H1 (cell line): ENCODE results near the gene ZSCAN12. TPM values are rescaled to one million over a fixed set of nuclear protein-coding genes. Genes with fewer than 3 reads are reported as not detected.

Experiments used
- CTCF ChIA-PET: fragments of 300-600 bp; sonication (Branson Sonifier 250); formaldehyde crosslinking; loops from one replicate; lab custom pipeline; 2021; ENCODE audit not compliant: partially characterized antibody; lab: Charles Lee
- POLR2A ChIA-PET: fragments of 300-600 bp; sonication (Branson Sonifier 250); formaldehyde crosslinking; loops from one replicate; lab custom pipeline; 2021; ENCODE audit warnings: inconsistent platforms; ENCODE audit not compliant: partially characterized antibody; lab: Charles Lee
- DNase-seq, 2 experiments: peaks; one replicate each; pipeline versions ENCODE4 v3.0.0 to v3.0.0-alpha.2; 2010 to 2022; ENCODE audit warnings: low spot score in 2 of 2, low read depth in 1 of 2, mixed read lengths in 1 of 2
- FAIRE-seq: peaks from 2 replicates; lab custom pipeline; 2011; peaks lifted over from hg19 to GRCh38; lab: Jason Lieb, UNC
- H2AFZ ChIP-seq: 2 replicates; pipeline ENCODE4 v1.8.1; 2012; ENCODE audit warnings: low read length, inconsistent platforms
- H2AK5ac ChIP-seq: 2 replicates; pipeline ENCODE4 v1.6.1; 2013; ENCODE audit warnings: low read depth, low read length
- H2BK120ac ChIP-seq: replicated peaks from 2 replicates; pipeline ENCODE3; 2013; ENCODE audit warnings: low read depth, low read length, inconsistent platforms
- H2BK12ac ChIP-seq: 2 replicates; pipeline ENCODE4 v1.6.1; 2013; ENCODE audit warnings: low read depth, low read length
- H2BK15ac ChIP-seq: 2 replicates; pipeline ENCODE4 v1.6.1; 2013; ENCODE audit warnings: low read length
- H2BK20ac ChIP-seq: 2 replicates; pipeline ENCODE4 v1.6.1; 2013; ENCODE audit warnings: low read length
- H2BK5ac ChIP-seq: 2 replicates; pipeline ENCODE4 v1.6.1; 2013; ENCODE audit warnings: low read depth, low read length
- H3K14ac ChIP-seq: 2 replicates; pipeline ENCODE4 v1.6.1; 2013; ENCODE audit warnings: inconsistent platforms; ENCODE audit not compliant: insufficient read length
- H3K18ac ChIP-seq: 2 replicates; pipeline ENCODE4 v1.6.1; 2013; ENCODE audit warnings: low read length; ENCODE audit errors: extremely low read depth
- H3K23ac ChIP-seq: 2 replicates; pipeline ENCODE4 v1.6.1; 2013; ENCODE audit warnings: inconsistent platforms; ENCODE audit not compliant: insufficient read length
- H3K23me2 ChIP-seq: 2 replicates; pipeline ENCODE4 v1.6.1; 2013; ENCODE audit warnings: low read depth, low read length
- H3K27ac ChIP-seq: 2 replicates; pipeline ENCODE4 v1.6.1; 2011; ENCODE audit warnings: low read depth, low read length, inconsistent platforms
- H3K27me3 ChIP-seq, 4 experiments: replicated peaks in 1 of 4; 1 replicate in 1 of 4; 2 replicates in 3 of 4; pipeline versions ENCODE4 v1.6.1 to v1.8.1; 2011 to 2013; ENCODE audit warnings: low read length in 3 of 4, mild to moderate bottlenecking in 3 of 4, inconsistent platforms in 2 of 4, mixed read lengths in 2 of 4, moderate library complexity in 1 of 4; ENCODE audit not compliant: control insufficient read depth in 3 of 4, insufficient read depth in 3 of 4; ENCODE audit errors: extremely low read depth in 1 of 4
- H3K36me3 ChIP-seq, 4 experiments: 2 replicates each; pipeline versions ENCODE4 v1.6.1 to v1.8.1; 2011 to 2013; ENCODE audit warnings: mild to moderate bottlenecking in 4 of 4, low read length in 3 of 4, moderate library complexity in 2 of 4, control low read depth in 1 of 4, inconsistent platforms in 1 of 4; ENCODE audit not compliant: insufficient read depth in 4 of 4, control insufficient read depth in 2 of 4
- H3K4ac ChIP-seq: replicated peaks from 2 replicates; pipeline ENCODE3; 2013; ENCODE audit warnings: low read length, low read depth, mixed read lengths, inconsistent platforms; ENCODE audit not compliant: insufficient read length
- H3K4me1 ChIP-seq, 4 experiments: replicated peaks in 1 of 4; 1 replicate in 1 of 4; 2 replicates in 3 of 4; pipeline versions ENCODE4 v1.6.1 to v1.8.1; 2011 to 2013; ENCODE audit warnings: low read length in 3 of 4, inconsistent platforms in 2 of 4, mixed read lengths in 1 of 4; ENCODE audit not compliant: insufficient read depth in 4 of 4, control insufficient read depth in 3 of 4
- H3K4me2 ChIP-seq, 2 experiments: 2 replicates each; pipeline versions ENCODE4 v1.6.1 to v1.8.1; 2011 to 2013; ENCODE audit warnings: low read depth in 2 of 2, low read length in 2 of 2, control low read depth in 1 of 2, inconsistent platforms in 1 of 2, mild to moderate bottlenecking in 1 of 2; ENCODE audit not compliant: insufficient read depth in 1 of 2
- H3K4me3 ChIP-seq, 4 experiments: fragments of 200-600, 300-600 bp in 1 of 4; sonication (generic), shearing (Covaris generic), sonication (Bioruptor Twin) in 1 of 4; 2 replicates each; pipeline versions ENCODE4 v1.5.1 to v1.8.1; 2011 to 2016; ENCODE audit warnings: low read length in 4 of 4, low read depth in 3 of 4, control low read depth in 2 of 4, inconsistent platforms in 2 of 4, mild to moderate bottlenecking in 2 of 4, mixed read lengths in 1 of 4, moderate library complexity in 1 of 4; ENCODE audit not compliant: insufficient read depth in 2 of 4; ENCODE audit errors: extremely low read depth in 1 of 4
- H3K56ac ChIP-seq: replicated peaks from 2 replicates; pipeline ENCODE3; 2013; ENCODE audit warnings: low read depth, mild to moderate bottlenecking, mixed read lengths, low read length, inconsistent platforms; ENCODE audit not compliant: insufficient read length
- H3K79me1 ChIP-seq: 2 replicates; pipeline ENCODE4 v1.6.1; 2013; ENCODE audit warnings: low read depth, low read length, control low read depth
- H3K79me2 ChIP-seq, 2 experiments: 2 replicates each; pipeline versions ENCODE4 v1.6.1 to v1.8.1; 2012 to 2013; ENCODE audit warnings: low read length in 2 of 2, mild to moderate bottlenecking in 2 of 2, inconsistent platforms in 1 of 2; ENCODE audit not compliant: insufficient read depth in 2 of 2, control insufficient read depth in 1 of 2
- H3K9ac ChIP-seq, 4 experiments: replicated peaks in 1 of 4; 1 replicate in 1 of 4; 2 replicates in 3 of 4; pipeline versions ENCODE4 v1.6.1 to v1.8.1; 2011 to 2013; ENCODE audit warnings: low read depth in 3 of 4, low read length in 3 of 4, control low read depth in 2 of 4, mild to moderate bottlenecking in 2 of 4, moderate library complexity in 2 of 4, inconsistent platforms in 1 of 4; ENCODE audit errors: extremely low read depth in 1 of 4
- H3K9me3 ChIP-seq, 2 experiments: 2 replicates each; pipeline versions ENCODE4 v1.6.1 to v1.8.1; 2012 to 2013; ENCODE audit warnings: mild to moderate bottlenecking in 2 of 2, moderate library complexity in 2 of 2, control low read depth in 1 of 2, inconsistent platforms in 1 of 2, low read depth in 1 of 2, low read length in 1 of 2, mixed read lengths in 1 of 2; ENCODE audit not compliant: insufficient read depth in 2 of 2
- H4K20me1 ChIP-seq, 2 experiments: replicated peaks in 1 of 2; 2 replicates each; pipeline versions ENCODE3 to v1.8.1; 2011 to 2013; ENCODE audit warnings: inconsistent platforms in 2 of 2, low read length in 2 of 2, mild to moderate bottlenecking in 1 of 2; ENCODE audit not compliant: insufficient read depth in 2 of 2, control insufficient read depth in 1 of 2
- H4K5ac ChIP-seq: 2 replicates; pipeline ENCODE4 v1.6.1; 2013; ENCODE audit warnings: low read length, low read depth, mixed read lengths, inconsistent platforms; ENCODE audit not compliant: insufficient read length
- H4K8ac ChIP-seq: 2 replicates; pipeline ENCODE4 v1.8.0; 2013; ENCODE audit warnings: mild to moderate bottlenecking, moderate library complexity, low read length, inconsistent platforms; ENCODE audit not compliant: insufficient read depth; ENCODE audit errors: extremely low read depth
- H4K91ac ChIP-seq: replicated peaks from 2 replicates; pipeline ENCODE3; 2013; ENCODE audit warnings: low read length, mixed read lengths, inconsistent platforms; ENCODE audit not compliant: insufficient read length
- SAP30 ChIP-seq: fragments of 300-600 bp; sonication (generic); IDR thresholded peaks from 2 replicates; pipeline ENCODE4 v1.7.1; 2012; ENCODE audit warnings: low read length, moderate library complexity, mild to moderate bottlenecking, inconsistent platforms; ENCODE audit not compliant: insufficient read depth, insufficient replicate concordance
- SP2 ChIP-seq: IDR thresholded peaks from 2 replicates; pipeline ENCODE4 v1.6.1; 2012; ENCODE audit warnings: mild to moderate bottlenecking, low read length, inconsistent platforms
- WGBS, 2 experiments: shearing (Covaris generic) in 1 of 2; methylation state at CpG; one replicate each; pipeline versions ENCODE4 v1.1.6 to v1.1.7; 2013 to 2015; ENCODE audit warnings: low lambda C conversion rate in 2 of 2, mixed read lengths in 2 of 2, inconsistent platforms in 1 of 2, low coverage in 1 of 2, missing lambda C conversion rate in 1 of 2; ENCODE audit not compliant: insufficient replicate concordance in 2 of 2, insufficient coverage in 1 of 2, insufficient read length in 1 of 2; ENCODE audit errors: extremely low coverage in 1 of 2, missing lambda C conversion rate in 1 of 2; 5-methylcytosine and 5-hydroxymethylcytosine counted together
- polyA plus RNA-seq, 7 experiments: library from polyadenylated mRNA; depleted of rRNA in 3 of 7; stranded (reverse) in 5 of 7; unstranded in 2 of 7; fragments of >200 nt in 5 of 7; fragments of 200-250 nt in 2 of 7; gene quantifications; 1 replicate in 5 of 7; 2 replicates in 1 of 7; 4 replicates in 1 of 7; pipeline versions ENCODE4 v1.2.1 to v1.2.3, GENCODE V29; 2011 to 2013; ENCODE audit warnings: missing spikeins in 2 of 7, mixed read lengths in 2 of 7
- total RNA-seq: library from RNA; stranded (reverse); fragmentation: NEBNext Ultra II Directional; extraction: Animal tissue kit (Norgen Biotek cat#: 25700); gene quantifications from 2 replicates; pipeline ENCODE4 v1.2.1, GENCODE V29; 2021

The ZSCAN12 gene
- total and polyA plus RNA-seq, 2 of the 8 experiments (the other 6 are each of a cell fraction or from before 2014, with no cell fraction given) = 2.2 to 9.6 TPM

DNA sequence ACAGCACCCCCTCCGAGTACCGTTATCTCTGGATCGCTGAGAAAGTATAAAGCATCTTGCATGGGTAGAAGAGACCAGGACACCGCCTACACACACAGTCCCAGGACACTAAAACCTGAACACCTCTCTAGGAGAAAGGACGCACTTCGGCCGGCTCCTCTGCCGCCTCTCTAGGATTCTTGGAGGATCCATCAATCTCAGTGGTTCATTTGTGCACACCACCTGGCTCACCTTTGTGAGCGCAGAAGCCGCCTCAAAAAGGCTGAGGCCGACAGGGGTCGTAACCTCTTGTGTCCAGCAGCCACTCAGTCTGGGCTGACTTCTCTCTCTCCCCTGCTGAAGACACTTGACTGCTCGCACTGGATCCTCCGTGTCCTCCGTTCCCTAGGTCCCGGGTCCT, 30.2 kb upstream of the ZSCAN12 start:
- no peak overlapping the region for H3K4me3 ChIP-seq
- no peaks in the 10 kb centered on the region for H3K79me1 ChIP-seq
- no peak overlapping the region for H3K56ac ChIP-seq
- no peak overlapping the region for H3K23ac ChIP-seq
- TF ChIP-seq SAP30 (no peak), SP2 (peak; percentile 64)
- no peak overlapping the region for H2BK20ac ChIP-seq
- H3K9ac ChIP-seq = no peak overlapping the region
- H3K14ac ChIP-seq = no peak overlapping the region
- peaks cover 0 to 5% (median 0%) of the 10 kb centered on the region in 4 experiments; a peak in 1 of 8 replicates for H3K36me3 ChIP-seq
- H2BK5ac ChIP-seq = no peak overlapping the region
- no peaks in the 10 kb centered on the region for H3K9me3 ChIP-seq
- POLR2A ChIA-PET = no interaction called here
- H2BK120ac ChIP-seq = no peak overlapping the region
- CTCF ChIA-PET = no interaction called here
- H3K4ac ChIP-seq = no peak overlapping the region
- no peak overlapping the region for H4K91ac ChIP-seq
- no peak for FAIRE-seq
- no peak for DNase-seq
- H3K79me2 ChIP-seq = no peaks in the 10 kb centered on the region
- no peaks in the 10 kb centered on the region for H3K4me1 ChIP-seq
- no peak overlapping the region for H2AFZ ChIP-seq
- H2AK5ac ChIP-seq = no peak overlapping the region
- no peak overlapping the region; the same call in 1 of the 2 replicates for H4K8ac ChIP-seq
- 93% methylated on average over 15 of the region's 16 CpGs; no CpG with 5 or more reads in 1 of the 2 experiments for WGBS, 2 experiments
- no peak overlapping the region for H3K18ac ChIP-seq
- no peak overlapping the region for H2BK15ac ChIP-seq
- H2BK12ac ChIP-seq = no peak overlapping the region
- no peak overlapping the region for H3K27ac ChIP-seq
- H3K23me2 ChIP-seq = no peaks in the 10 kb centered on the region
- H3K4me2 ChIP-seq = no peak overlapping the region
- no peak overlapping the region for H4K5ac ChIP-seq
- H4K20me1 ChIP-seq = no peaks in the 10 kb centered on the region
- no peaks in the 10 kb centered on the region for H3K27me3 ChIP-seq
